ENCODE results near the gene MXRA8. TPM values are rescaled to one million over a fixed set of nuclear protein-coding genes. Genes with fewer than 3 reads are reported as not detected.

Gene MXRA8
- total RNA-seq, 1 donor from 2014 or later, result 20.2 TPM

DNA sequence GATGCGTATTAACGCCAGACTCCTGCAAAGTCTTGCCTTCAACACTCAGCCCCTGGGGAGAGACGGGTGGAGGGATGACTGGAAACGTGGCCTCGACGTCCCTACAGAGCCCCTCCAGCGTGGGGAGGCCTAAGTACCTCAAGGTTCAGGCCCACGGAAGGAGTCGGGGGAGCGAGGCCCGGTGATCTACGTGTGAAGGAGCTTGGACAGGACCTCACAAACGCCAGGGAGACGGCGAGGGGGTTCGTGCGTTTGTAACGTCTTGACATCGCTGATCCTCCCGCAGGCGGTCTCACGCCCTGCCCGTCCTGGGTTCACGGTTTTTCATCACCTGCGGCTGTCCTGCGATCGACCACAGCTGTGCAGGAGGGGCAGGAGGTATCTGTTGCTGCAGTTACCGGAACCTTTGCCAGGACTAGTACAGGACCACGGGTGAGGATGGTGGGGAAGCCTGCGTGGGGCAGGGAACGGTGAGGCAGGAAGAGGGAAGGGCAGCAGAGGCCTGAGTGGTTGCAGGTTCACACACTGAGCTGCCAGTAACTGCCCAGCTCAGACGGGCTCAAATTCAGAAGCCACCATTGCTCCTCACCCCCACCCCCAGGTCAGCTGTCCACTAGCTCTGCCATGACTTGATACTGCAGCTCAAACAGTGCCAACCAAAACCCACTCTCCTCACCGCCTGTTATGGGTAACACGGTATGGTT, 41.7 kb upstream of the MXRA8 start:
- Histone ChIP-seq H3K9me3 (replicated peaks) (no peaks in the 10 kb centered on the region), H3K27me3 (ENCODE audit: low read depth) (no peaks in the 10 kb centered on the region), H3K4me3 (peak overlapping the region; percentile 99), H3K4me1 (peaks cover 72% of the 10 kb centered on the region), H3K36me3 (peaks cover 76% of the 10 kb centered on the region), H3K27ac (replicated peaks) (peak overlapping the region; percentile 96)
- TF ChIP-seq, protein P1, sequence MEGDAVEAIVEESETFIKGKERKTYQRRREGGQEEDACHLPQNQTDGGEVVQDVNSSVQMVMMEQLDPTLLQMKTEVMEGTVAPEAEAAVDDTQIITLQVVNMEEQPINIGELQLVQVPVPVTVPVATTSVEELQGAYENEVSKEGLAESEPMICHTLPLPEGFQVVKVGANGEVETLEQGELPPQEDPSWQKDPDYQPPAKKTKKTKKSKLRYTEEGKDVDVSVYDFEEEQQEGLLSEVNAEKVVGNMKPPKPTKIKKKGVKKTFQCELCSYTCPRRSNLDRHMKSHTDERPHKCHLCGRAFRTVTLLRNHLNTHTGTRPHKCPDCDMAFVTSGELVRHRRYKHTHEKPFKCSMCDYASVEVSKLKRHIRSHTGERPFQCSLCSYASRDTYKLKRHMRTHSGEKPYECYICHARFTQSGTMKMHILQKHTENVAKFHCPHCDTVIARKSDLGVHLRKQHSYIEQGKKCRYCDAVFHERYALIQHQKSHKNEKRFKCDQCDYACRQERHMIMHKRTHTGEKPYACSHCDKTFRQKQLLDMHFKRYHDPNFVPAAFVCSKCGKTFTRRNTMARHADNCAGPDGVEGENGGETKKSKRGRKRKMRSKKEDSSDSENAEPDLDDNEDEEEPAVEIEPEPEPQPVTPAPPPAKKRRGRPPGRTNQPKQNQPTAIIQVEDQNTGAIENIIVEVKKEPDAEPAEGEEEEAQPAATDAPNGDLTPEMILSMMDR (IDR thresholded peaks at IDR 0.05; ENCODE audit: borderline replicate concordance), result no peak
- DNase-seq, result no peak
- intact Hi-C loops (cut with micrococcal nuclease), result no loop called here

DNA sequence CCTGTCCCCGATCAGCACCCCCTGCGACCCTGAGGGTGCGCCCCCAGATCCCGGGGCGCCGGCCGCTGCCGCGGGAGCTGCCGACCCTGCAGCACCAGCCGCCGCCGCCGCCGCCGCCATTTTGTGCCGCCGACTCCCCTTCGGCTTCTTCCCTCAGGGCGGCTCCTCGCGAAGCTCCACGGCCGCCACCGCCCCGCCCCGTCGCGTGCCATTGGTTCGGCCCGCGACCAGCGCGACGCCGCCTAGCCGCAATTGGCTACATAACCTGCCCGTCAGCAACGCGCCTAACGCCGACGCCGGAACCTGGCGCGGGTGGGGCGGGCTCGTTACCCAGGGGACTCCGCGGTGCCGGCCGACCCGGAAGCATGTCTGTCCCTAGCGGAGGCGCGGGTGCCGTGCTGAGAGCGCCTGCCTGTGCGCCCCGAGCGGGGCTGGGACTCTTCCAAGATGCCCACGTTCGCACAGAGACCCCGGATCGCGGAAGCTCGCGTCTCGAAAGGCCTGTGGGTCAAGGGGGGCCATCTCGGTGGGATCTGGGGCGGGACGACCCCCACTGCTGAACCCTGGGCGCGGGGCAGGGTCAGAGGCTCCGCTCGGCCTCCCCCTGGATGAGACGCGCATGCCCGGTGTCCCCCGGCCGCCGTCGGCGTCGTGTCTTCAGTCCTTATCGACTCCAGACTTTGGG, 41.0 kb upstream of the MXRA8 start, which contains the start of gene CCNL2:
TSS of gene CCNL2 (minus strand) at position 149 of the 685 bp plus-strand sequence. CDS start at position 120, 29 bp downstream.
- intact Hi-C loops (cut with micrococcal nuclease), result no loop called here
- peak; percentile 99 for DNase-seq
- TF ChIP-seq, protein P1 (IDR thresholded peaks at IDR 0.05; ENCODE audit: borderline replicate concordance), result peak; percentile 76
- Histone ChIP-seq H3K36me3 (peaks cover 76% of the 10 kb centered on the region), H3K27me3 (ENCODE audit: low read depth) (no peaks in the 10 kb centered on the region), H3K27ac (replicated peaks) (peak within 1 kb of the TSS; percentile 96), H3K9me3 (replicated peaks) (no peaks in the 10 kb centered on the region), H3K4me1 (peaks cover 75% of the 10 kb centered on the region), H3K4me3 (peak within 1 kb of the TSS; percentile 99)

DNA sequence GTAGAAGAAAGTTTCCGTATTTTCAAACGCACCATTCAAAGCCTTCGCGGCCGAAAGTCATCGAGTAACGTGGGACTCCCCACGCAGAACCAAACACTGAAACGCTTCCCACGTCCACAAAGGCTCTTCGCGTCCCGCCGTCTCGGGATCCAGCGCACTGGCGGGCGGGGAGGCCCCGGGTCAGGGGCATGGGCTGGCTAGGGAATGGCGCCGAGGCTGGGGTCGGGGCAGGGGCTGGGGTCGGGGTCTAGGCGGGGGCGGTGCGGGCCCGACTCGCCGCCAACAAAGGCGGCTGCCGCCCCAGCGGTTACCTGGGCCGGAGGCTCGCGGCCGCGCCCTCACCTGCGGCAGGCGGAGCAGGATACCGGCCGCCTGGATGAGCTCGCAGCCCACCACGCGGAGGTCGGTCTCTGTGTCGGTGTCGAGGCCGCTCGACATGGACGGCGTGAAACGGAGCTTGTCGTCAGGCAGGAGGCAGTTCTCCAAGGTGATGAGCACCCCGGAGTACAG, 40.4 kb upstream of the MXRA8 start:
- no peak for DNase-seq
- H3K9me3 ChIP-seq (replicated peaks), result no peaks in the 10 kb centered on the region
- intact Hi-C loops (cut with micrococcal nuclease), result no loop called here
- H3K27me3 ChIP-seq (ENCODE audit: low read depth), result no peaks in the 10 kb centered on the region
- peak overlapping the region; percentile 96 for H3K27ac ChIP-seq (replicated peaks)
- peak overlapping the region; percentile 99 for H3K4me3 ChIP-seq
- H3K36me3 ChIP-seq, result peaks cover 76% of the 10 kb centered on the region
- TF ChIP-seq, protein P1 (IDR thresholded peaks at IDR 0.05; ENCODE audit: borderline replicate concordance), result no peak
- peaks cover 80% of the 10 kb centered on the region for H3K4me1 ChIP-seq

DNA sequence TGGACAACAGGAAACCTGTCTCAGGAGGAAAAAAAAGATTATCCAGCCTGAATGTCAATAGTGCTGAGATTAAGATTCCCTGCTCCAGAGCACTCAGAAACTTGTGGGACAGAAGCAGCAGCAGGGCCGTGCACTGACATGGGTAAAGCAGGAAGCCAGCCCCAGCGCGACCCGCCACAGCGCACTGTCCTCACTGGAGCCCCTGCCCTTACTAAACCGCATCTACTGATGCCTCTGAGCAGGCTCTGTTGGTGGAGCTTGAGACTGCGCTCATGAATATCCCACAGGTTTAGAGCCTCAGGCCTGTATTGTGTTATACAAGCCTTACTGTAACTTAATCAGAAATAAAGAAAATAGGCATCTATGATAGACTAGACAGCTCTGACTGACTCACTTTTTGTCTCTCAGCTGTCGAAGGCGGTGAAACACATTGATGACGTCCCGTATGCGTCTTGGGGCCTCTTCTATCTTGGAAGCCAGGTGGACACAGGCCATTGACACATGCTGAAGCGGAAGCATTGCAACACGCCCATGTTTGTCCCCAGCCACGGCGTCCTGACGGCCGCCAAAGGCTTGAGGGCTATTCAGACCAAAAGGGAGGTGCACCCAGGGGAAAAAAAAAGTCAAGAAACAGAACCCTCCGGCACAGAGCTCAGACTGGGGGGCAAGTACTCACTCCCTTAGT, 39.6 kb upstream of the MXRA8 start:
- Histone ChIP-seq H3K4me1 (peaks cover 85% of the 10 kb centered on the region), H3K9me3 (replicated peaks) (no peaks in the 10 kb centered on the region), H3K36me3 (peaks cover 76% of the 10 kb centered on the region), H3K4me3 (peak overlapping the region; percentile 99), H3K27ac (replicated peaks) (peak overlapping the region; percentile 96), H3K27me3 (ENCODE audit: low read depth) (no peaks in the 10 kb centered on the region)
- DNase-seq, result no peak
- TF ChIP-seq, protein P1 (IDR thresholded peaks at IDR 0.05; ENCODE audit: borderline replicate concordance), result no peak
- intact Hi-C loops (cut with micrococcal nuclease), result no loop called here

DNA sequence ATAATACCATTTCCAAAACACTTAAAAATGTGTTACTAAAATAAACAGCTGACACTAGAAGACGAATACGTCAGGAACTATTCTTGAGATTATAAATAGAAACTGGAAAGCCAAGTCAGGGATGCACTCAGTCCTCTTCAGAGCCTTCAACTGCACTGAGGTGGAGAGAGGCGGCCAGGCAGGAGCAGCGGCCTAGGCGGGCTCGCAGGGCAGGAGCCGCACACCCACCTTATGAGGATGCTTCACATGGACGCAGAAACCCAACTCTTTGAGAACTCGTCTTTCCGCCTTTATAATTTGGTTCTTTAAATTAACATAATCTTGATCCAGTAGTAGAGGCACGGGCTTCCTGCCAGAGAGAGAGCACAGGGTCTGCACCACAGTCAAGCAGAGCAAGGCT, 36.8 kb upstream of the MXRA8 start:
- Histone ChIP-seq H3K4me1 (peaks cover 92% of the 10 kb centered on the region), H3K27ac (replicated peaks) (peak overlapping the region; percentile 61), H3K36me3 (peaks cover 80% of the 10 kb centered on the region), H3K9me3 (replicated peaks) (no peaks in the 10 kb centered on the region), H3K4me3 (no peak overlapping the region), H3K27me3 (ENCODE audit: low read depth) (no peaks in the 10 kb centered on the region)
- intact Hi-C loops (cut with micrococcal nuclease), result no loop called here
- no peak for DNase-seq
- TF ChIP-seq, protein P1 (IDR thresholded peaks at IDR 0.05; ENCODE audit: borderline replicate concordance), result no peak
